K562 (cell line): Measurements from ENCODE around the gene COL6A2. TPM values are rescaled to one million over a fixed set of nuclear protein-coding genes. Genes with fewer than 3 reads are reported as not detected.

ENCODE experiments used
- ATAC-seq: fragments of 200-7000 bp; cut with Tn5 transposase; 3 replicates; pipeline ENCODE4 v1.9.1; 2020; ENCODE audit warnings: moderate library complexity
- BruUV-seq: library from RNA; stranded (reverse); fragments of 400-500 nt; replicated peaks from 2 replicates; lab custom pipeline; 2021; lab: Mats Ljungman, UMichigan
- CTCF ChIA-PET: fragments of 300-600 bp; formaldehyde crosslinking; extraction: SDS; loops from one replicate; lab custom pipeline; 2021; ENCODE audit warnings: low intra/inter-chr PET ratio; lab: Yijun Ruan, JAX
- POLR2A ChIA-PET: fragments of 300-600, 350-650 bp; sonication (Branson Sonifier 250); formaldehyde crosslinking; extraction: SDS; loops from one replicate; lab custom pipeline; 2021; ENCODE audit warnings: antibody characterized with exemption, inconsistent platforms; lab: Yijun Ruan, JAX
- DNase-seq, 4 experiments: peaks; one replicate each; pipeline versions ENCODE4 v3.0.0 to v3.0.0-alpha.2; 2011 to 2018; ENCODE audit warnings: low spot score in 3 of 4, mixed read lengths in 3 of 4; ENCODE audit errors: extremely low read depth in 1 of 4
- FAIRE-seq: peaks from 2 replicates; lab custom pipeline; 2011; peaks lifted over from hg19 to GRCh38; lab: Jason Lieb, UNC
- H2AFZ ChIP-seq: 2 replicates; pipeline ENCODE4 v1.6.0; 2011; ENCODE audit warnings: low read depth, low read length, control low read depth, inconsistent platforms
- H3K27ac ChIP-seq: fragments of 200-600 bp; 3 replicates; pipeline ENCODE4 v1.8.0; 2011; ENCODE audit warnings: low read depth, mild to moderate bottlenecking, control low read depth, inconsistent platforms, low read length, moderate library complexity, mixed read lengths; ENCODE audit errors: extremely low read depth
- H3K27me3 ChIP-seq, 2 experiments: fragments of 300-600 bp in 1 of 2; 2 replicates in 1 of 2; 3 replicates in 1 of 2; pipeline versions ENCODE4 v1.6.0 to v1.8.0; 2011; ENCODE audit warnings: inconsistent platforms in 2 of 2, low read length in 2 of 2, mild to moderate bottlenecking in 1 of 2, mixed read lengths in 1 of 2, moderate library complexity in 1 of 2; ENCODE audit not compliant: control insufficient read depth in 2 of 2, insufficient read depth in 2 of 2
- H3K36me3 ChIP-seq: fragments of 300-600 bp; 3 replicates; pipeline ENCODE4 v1.8.0; 2011; ENCODE audit warnings: mild to moderate bottlenecking, low read length, inconsistent platforms; ENCODE audit not compliant: control insufficient read depth, insufficient read depth
- H3K4me1 ChIP-seq, 2 experiments: fragments of 200-600 bp in 1 of 2; replicated peaks in 1 of 2; 2 replicates in 1 of 2; 3 replicates in 1 of 2; pipeline versions ENCODE4 v1.5.1 to v1.8.0; 2011; ENCODE audit warnings: inconsistent platforms in 2 of 2, low read length in 2 of 2, mild to moderate bottlenecking in 1 of 2, mixed read lengths in 1 of 2, moderate library complexity in 1 of 2; ENCODE audit not compliant: control insufficient read depth in 2 of 2, insufficient read depth in 2 of 2
- H3K4me2 ChIP-seq: 2 replicates; pipeline ENCODE4 v1.6.1; 2011; ENCODE audit warnings: low read length, control low read depth, inconsistent platforms, mixed read lengths; ENCODE audit not compliant: insufficient read depth
- H3K4me3 ChIP-seq: fragments of 200-600 bp; sonication (generic), shearing (Covaris generic); 2 replicates; pipeline ENCODE4 v1.5.1; 2016; ENCODE audit warnings: control low read depth, inconsistent platforms
- H3K79me2 ChIP-seq: fragments of 200-600 bp; 3 replicates; pipeline ENCODE4 v1.8.0; 2011; ENCODE audit warnings: low read length, inconsistent platforms; ENCODE audit not compliant: control insufficient read depth, insufficient read depth
- H3K9ac ChIP-seq, 2 experiments: 2 replicates each; pipeline versions ENCODE4 v1.6.0 to v1.6.1; 2011; ENCODE audit warnings: low read depth in 2 of 2, low read length in 2 of 2, control low read depth in 1 of 2, inconsistent platforms in 1 of 2, mild to moderate bottlenecking in 1 of 2, mixed read lengths in 1 of 2; ENCODE audit not compliant: insufficient read depth in 1 of 2
- H3K9me1 ChIP-seq: one replicate; pipeline ENCODE4 v1.6.0; 2011; ENCODE audit warnings: inconsistent platforms, mild to moderate bottlenecking, low read length, moderate library complexity; ENCODE audit not compliant: control insufficient read depth, insufficient read depth
- H3K9me3 ChIP-seq: replicated peaks from 2 replicates; pipeline ENCODE4 v1.5.1; 2011; ENCODE audit warnings: low read depth, low read length, inconsistent platforms; ENCODE audit not compliant: control insufficient read depth, insufficient read depth
- H4K20me1 ChIP-seq: replicated peaks from 2 replicates; pipeline ENCODE4 v1.6.1; 2011; ENCODE audit warnings: low read length, inconsistent platforms, mixed read lengths; ENCODE audit not compliant: control insufficient read depth, insufficient read depth
- GATAD2A ChIP-seq: fragments of 450-650 bp; IDR thresholded peaks from 2 replicates; pipeline ENCODE4 v1.6.1; 2017
- MTF1 ChIP-seq: fragments of 250-450 bp; sonication (Bioruptor Pico); IDR thresholded peaks from 2 replicates; pipeline ENCODE4 v1.9.0; 2021; ENCODE audit warnings: moderate library complexity, mild to moderate bottlenecking, inconsistent platforms, borderline replicate concordance
- RAD21 ChIP-seq, 2 experiments: fragments of 250-450 bp in 1 of 2; fragments of 450-650 bp in 1 of 2; sonication (Bioruptor Pico) in 1 of 2; formaldehyde crosslinking in 1 of 2; IDR thresholded peaks in 1 of 2; conservative IDR thresholded peaks in 1 of 2; 2 replicates each; pipeline versions ENCODE4 v1.4.0 to v1.8.0; 2020 to 2022; ENCODE audit warnings: mild to moderate bottlenecking in 2 of 2, moderate library complexity in 1 of 2
- ZNF146 ChIP-seq: IDR thresholded peaks from one replicate; pipeline ENCODE4 v1.6.1; 2018; ENCODE audit warnings: missing compliant biosample characterization; ENCODE audit not compliant: unreplicated experiment
- ZNF282 ChIP-seq: sonication (generic); formaldehyde crosslinking; IDR thresholded peaks from 2 replicates; pipeline ENCODE4 v1.8.1; 2023; ENCODE audit warnings: missing genetic modification reagents
- ZNF311 ChIP-seq: fragments of 250-450 bp; sonication (Bioruptor Pico); IDR thresholded peaks from 2 replicates; pipeline ENCODE4 v1.4.0; 2020; ENCODE audit warnings: mild to moderate bottlenecking, moderate library complexity
- ZNF79 ChIP-seq: fragments of 250-450 bp; sonication (Bioruptor Pico); IDR thresholded peaks from 2 replicates; pipeline ENCODE4 v1.4.0; 2020; ENCODE audit warnings: low read depth, mild to moderate bottlenecking, moderate library complexity
- WGBS: fragments of 100-300 bp; shearing (Covaris generic); methylation state at CpG from one replicate; pipeline ENCODE4 v1.1.6; 2016; ENCODE audit warnings: low coverage, mixed read lengths; ENCODE audit not compliant: insufficient coverage; ENCODE audit errors: missing lambda C conversion rate; 5-methylcytosine and 5-hydroxymethylcytosine counted together
- in situ Hi-C: fragments of 300-500 bp; cut with MboI; formaldehyde crosslinking; loops from 4 replicates; pipeline ENCODE4 v1.15.0; 2018; ENCODE audit warnings: inconsistent platforms, mixed read lengths
- intact Hi-C: fragments of 100-400 bp; cut with micrococcal nuclease; formaldehyde crosslinking; loops from 2 replicates; pipeline ENCODE4 v1.14.2; 2022
- polyA plus RNA-seq, 8 experiments: library from polyadenylated mRNA; depleted of rRNA in 4 of 8; stranded (reverse) in 5 of 8; unstranded in 3 of 8; fragments of >200 nt; fragmentation: Nextera tagmentation in 2 of 8; fragmentation: Illumina TruSeq in 1 of 8; extraction: Ambion mirVana in 2 of 8; extraction: Trizol in 1 of 8; gene quantifications; 2 replicates each; pipeline versions ENCODE4 v1.2.1 to v1.2.3, GENCODE V29; 2011 to 2014; ENCODE audit warnings: inconsistent platforms in 1 of 8, missing spikeins in 1 of 8
- total RNA-seq, 7 experiments: library from RNA; depleted of rRNA in 6 of 7; stranded (reverse); fragments of >200 nt in 6 of 7; fragmentation: Illumina TruSeq in 2 of 7; extraction: Trizol in 2 of 7; gene quantifications; 2 replicates each; pipeline versions ENCODE4 v1.2.1 to v1.2.3, GENCODE V29; 2011 to 2021; ENCODE audit warnings: low replicate concordance in 1 of 7
- TF ChIP-seq, protein P1 (sequence below): sonication (generic); formaldehyde crosslinking; IDR thresholded peaks from 2 replicates; pipeline ENCODE4 v1.8.0; 2022; ENCODE audit warnings: mild to moderate bottlenecking, missing genetic modification reagents

COL6A2 gene
- total and polyA plus RNA-seq, 9 of the 15 experiments (the other 6 are each of a cell fraction or from before 2014, with no cell fraction given), result 0.07 to 1.1 (median 0.24) TPM; not detected in 3

DNA sequence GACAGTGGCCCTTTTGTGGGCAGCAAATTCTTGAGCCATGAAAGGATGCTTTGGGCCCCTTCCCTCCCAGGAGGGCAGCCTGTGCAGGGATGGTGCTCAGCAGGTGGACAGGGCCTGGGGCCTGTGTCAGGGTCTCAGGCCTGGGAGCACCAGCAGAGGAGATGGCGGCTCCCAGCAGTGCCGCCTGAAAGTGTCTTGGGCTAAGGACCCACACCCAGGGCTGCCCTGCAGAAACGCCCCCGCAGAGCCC lies 33.6 kb downstream of the COL6A2 start:
- H3K9me1 ChIP-seq, result no peaks in the 10 kb centered on the region
- no peaks in the 10 kb centered on the region for H3K79me2 ChIP-seq
- H3K4me3 ChIP-seq, result no peak overlapping the region
- no peak for TF ChIP-seq GATAD2A
- TF ChIP-seq, protein P1, sequence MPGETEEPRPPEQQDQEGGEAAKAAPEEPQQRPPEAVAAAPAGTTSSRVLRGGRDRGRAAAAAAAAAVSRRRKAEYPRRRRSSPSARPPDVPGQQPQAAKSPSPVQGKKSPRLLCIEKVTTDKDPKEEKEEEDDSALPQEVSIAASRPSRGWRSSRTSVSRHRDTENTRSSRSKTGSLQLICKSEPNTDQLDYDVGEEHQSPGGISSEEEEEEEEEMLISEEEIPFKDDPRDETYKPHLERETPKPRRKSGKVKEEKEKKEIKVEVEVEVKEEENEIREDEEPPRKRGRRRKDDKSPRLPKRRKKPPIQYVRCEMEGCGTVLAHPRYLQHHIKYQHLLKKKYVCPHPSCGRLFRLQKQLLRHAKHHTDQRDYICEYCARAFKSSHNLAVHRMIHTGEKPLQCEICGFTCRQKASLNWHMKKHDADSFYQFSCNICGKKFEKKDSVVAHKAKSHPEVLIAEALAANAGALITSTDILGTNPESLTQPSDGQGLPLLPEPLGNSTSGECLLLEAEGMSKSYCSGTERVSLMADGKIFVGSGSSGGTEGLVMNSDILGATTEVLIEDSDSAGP (CRISPR knock-in tag), result no peak
- TF ChIP-seq ZNF146 (CRISPR knock-in tag), result no peak
- no peak for TF ChIP-seq ZNF282 (CRISPR knock-in tag)
- TF ChIP-seq ZNF311, result no peak
- no peak for TF ChIP-seq ZNF79 (CRISPR knock-in tag)
- TF ChIP-seq MTF1 (CRISPR knock-in tag), result no peak
- no peak for TF ChIP-seq RAD21 (CRISPR knock-in tag; conservative IDR thresholded peaks at IDR 0.05 in 1 of 2, IDR thresholded peaks at IDR 0.05 in 1 of 2)
- ATAC-seq (no peak), FAIRE-seq (no peak), DNase-seq (no peak)
- BruUV-seq, result no TSS peak
- H4K20me1 ChIP-seq, result peaks cover 3% of the 10 kb centered on the region; the same call in 1 of the 2 replicates
- no peak overlapping the region for H3K27ac ChIP-seq
- POLR2A ChIA-PET, result no interaction called here
- CTCF ChIA-PET, result no interaction called here
- H3K4me2 ChIP-seq, result no peak overlapping the region
- no peaks in the 10 kb centered on the region; the same call in 1 of the 2 replicates for H3K9me3 ChIP-seq
- peaks cover 37 to 62% of the 10 kb centered on the region in 2 experiments; a peak in 4 of 5 replicates for H3K27me3 ChIP-seq
- no peak overlapping the region for H2AFZ ChIP-seq
- 9% methylated on average over 4 of the region's 4 CpGs for WGBS
- in situ Hi-C loops (no loop called here), intact Hi-C loops (no loop called here)
- peaks cover 0 to 60% of the 10 kb centered on the region in 2 experiments; a peak in 2 of 5 replicates for H3K4me1 ChIP-seq
- no peak overlapping the region for H3K9ac ChIP-seq
- H3K36me3 ChIP-seq, result no peaks in the 10 kb centered on the region
